ENCODE results near the gene ZEB2.

The ZEB2 gene

DNA sequence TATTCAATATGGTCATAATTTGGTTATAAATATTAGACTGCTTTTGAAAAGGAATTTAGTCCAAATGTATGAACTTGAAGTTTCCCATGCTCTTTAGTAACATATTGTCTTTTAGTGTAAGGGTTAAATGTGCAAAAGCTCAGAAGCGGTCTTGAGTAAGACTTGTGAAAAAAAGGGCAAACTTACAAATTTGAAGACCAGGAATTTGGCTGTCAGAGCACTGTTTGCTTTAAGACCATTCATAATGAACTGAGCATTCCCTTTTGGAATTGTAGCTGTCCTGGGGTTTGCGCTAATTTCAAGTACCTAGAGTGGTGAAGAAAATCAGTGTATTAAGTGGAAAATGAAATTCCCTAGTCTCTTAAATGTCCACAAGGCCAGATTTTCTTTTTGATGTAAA, 6.9 kb upstream of the ZEB2 start:
- DNase-seq, result no peak

DNA sequence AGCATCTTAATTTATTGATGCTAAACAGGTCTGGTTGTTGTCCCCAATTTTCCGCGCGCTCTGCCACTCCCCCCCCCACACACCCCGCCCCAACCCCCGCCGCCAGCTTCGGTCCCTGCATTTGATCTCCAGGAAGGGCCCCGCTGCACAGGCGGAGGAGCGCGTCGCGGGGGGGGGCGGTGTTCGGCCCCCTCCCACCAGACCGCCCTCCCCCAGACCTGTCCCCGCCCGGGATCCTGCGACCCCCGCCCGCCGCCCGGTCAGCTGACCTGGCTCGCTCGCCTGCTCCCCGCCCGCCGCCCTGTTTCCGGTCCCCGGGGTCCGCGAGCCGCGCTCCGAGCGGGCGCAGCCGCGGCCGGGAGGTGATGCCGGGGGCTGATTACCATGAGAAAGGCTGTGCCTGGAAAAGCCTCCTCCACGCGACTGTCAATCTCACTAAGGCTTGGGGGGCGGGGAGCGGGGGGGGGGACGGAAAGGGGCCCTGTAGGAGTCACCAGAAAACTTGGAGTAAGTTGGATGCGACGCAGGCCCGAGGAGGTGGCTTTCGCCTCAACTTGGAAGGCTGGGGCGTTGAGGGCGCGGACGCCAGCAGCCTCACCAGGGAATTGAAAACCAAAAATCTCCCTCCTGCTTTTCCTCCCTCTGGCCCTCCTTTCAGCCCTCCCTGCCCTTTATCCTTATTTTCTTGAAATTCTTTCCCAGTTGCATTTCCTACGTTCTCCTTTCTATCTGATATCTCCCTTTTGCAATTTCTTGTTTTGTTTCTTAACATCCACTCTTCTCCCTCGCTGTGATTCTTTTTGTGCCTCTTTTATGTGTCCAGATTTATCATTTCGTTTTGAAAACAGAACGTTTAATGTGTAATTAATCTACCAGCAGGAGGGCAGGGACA, 4.4 kb upstream of the ZEB2 start:
- DNase-seq, result no peak

GRCh38 chr2:144523596-144524117, 3.7 kb upstream of the ZEB2 start:
- DNase-seq, result no peak

DNA sequence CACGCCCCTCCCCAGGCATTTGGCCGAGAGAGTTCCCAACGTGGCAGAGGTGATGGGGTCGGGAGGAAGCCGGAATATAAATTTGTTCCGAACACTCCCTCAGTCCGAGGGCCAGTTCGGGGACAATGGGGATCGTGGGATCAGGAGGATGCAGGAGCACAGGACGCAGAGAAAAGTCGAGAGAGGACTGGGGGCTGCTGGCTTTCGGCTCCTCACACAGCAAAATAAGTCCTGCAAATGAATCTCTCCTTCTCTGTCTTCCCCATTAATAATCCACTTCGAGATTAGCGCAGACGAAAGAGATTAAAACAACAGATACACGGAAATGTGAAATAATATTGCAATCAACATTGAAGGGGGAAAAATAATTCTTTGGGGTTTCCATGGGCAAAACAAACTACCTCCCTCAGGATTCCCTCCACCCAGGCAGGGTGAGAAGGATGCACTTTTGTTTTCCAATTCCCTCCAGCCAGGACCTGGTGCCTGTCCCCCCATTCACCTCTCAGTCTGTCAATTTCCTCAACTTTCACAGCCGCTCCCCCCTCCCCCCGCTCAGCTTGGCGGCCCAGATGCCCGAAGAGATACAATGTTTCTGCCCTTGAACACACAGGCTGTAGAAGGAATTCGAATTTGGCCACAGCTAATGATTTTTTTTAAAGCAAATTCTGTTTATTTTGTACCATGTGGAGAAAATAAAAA, 3.1 kb upstream of the ZEB2 start:
- DNase-seq, result no peak

GRCh38 chr2:144522176-144522896, 2.4 kb upstream of the ZEB2 start:
- no peak for DNase-seq

DNA sequence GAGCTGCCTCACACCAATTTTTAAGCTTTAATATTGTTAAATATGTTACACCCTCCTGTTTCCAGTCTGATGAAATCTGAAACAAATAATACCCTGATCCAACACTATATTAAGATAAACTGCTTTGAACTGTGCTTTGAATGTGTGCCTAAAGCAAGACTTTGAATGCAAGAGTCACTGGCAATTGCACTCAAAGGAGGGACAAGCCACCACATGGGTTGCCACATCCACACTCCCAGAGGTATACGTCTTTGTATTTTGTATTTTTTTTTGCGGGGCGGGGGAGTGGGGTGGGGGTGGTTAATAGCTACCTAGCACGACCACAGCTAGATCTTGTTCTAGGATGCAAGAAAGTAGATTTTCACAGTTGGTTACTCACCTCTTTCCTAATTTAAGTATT, 1.8 kb upstream of the ZEB2 start:
- DNase-seq, result no peak

DNA sequence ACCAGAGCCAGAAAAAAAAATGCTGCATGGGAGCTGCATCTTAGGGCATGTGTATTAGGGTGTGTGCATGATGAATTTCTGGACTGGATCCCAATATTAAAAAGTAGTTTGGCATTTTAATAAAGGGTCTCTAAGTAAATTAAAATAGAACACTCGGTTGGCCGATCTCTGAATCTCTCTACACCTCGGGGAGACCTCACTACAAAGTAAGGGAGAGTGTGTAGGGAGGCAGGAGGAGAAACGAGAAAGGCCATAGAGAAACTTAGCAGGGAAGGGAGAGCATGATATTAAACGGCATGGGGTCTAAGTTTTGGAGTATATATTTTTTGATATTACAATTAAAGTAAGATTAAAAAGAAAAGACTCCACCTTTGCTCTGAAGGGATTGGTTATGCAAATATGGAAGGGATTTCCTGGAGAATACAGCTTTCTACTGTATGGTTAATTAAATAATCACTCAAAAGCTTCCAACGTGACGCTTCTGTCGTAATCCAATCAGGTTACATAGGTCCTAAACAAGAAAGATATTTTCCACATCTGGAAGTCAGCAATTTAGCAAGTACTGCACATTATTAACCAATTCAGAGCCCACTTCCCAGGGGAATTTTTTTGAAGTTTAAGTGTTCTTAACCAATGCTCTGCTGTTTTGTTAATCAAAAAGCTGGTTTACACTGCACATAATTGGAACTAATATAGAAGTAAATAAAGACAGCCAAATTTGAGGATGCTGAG, 1.0 kb upstream of the ZEB2 start:
- no peak for DNase-seq

DNA sequence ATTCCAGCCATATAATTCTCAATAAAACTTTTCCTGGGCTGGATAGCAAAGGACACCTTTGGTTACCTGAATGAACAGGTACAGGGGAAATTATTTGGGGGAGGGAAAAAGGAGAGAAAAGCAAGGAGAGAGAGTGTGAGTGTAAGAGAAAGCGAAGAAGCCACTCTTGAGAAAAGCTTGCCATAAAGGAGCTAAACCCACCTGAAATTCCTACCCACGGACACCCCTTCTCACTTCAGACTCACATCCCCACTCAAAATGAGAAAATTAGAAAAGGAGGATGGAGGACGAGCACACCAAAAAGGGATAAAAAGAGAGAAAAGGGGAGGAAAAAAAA, 354 bp downstream of the ZEB2 start:
- DNase-seq, result no peak

DNA sequence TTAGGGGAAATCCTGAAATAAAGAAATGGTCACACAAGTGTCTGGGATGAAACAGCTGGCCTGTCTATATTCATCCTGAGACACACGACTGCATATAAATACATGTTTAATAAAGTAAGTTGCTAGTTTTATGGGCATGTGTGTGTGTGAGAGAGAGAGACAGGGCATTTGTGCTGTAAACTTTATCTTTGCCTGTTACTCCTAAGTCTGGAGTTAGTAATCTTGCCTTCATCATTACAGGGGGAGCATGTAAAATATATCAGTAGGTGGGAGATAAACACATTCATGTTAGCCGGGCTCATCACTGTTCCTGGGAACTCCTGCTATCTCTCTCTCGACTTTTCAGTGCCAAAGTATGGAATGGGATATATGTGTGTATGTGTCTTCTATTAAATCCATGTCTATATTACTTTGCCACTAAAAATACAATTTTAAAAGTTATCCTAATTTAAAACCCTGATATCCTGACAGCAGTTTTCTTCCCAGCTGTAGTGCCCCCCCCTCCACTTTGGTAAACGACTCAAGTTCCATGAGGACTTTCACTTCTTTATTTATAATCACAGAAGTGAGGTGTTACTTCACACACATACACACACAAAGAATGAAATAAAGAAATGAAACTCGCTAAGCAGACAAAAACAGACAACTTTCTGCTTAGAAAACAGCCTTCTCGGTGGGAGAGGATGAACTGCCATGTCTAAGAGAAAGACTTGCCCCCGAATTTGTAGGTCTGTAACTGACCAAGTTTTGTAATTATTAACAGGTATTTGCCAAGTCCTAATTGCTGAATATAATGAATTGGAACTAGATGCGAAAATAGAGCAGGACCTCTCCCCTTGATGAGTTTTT, 947 bp downstream of the ZEB2 start:
- DNase-seq, result no peak

- no peak for DNase-seq
Measured at GRCh38 chr2:144517866-144518747, 1.8 kb downstream of the ZEB2 start.

GRCh38 chr2:144516981-144517865, 2.7 kb downstream of the ZEB2 start:
- no peak for DNase-seq

GRCh38 chr2:144516411-144516980, 3.4 kb downstream of the ZEB2 start:
- DNase-seq, result no peak

DNA sequence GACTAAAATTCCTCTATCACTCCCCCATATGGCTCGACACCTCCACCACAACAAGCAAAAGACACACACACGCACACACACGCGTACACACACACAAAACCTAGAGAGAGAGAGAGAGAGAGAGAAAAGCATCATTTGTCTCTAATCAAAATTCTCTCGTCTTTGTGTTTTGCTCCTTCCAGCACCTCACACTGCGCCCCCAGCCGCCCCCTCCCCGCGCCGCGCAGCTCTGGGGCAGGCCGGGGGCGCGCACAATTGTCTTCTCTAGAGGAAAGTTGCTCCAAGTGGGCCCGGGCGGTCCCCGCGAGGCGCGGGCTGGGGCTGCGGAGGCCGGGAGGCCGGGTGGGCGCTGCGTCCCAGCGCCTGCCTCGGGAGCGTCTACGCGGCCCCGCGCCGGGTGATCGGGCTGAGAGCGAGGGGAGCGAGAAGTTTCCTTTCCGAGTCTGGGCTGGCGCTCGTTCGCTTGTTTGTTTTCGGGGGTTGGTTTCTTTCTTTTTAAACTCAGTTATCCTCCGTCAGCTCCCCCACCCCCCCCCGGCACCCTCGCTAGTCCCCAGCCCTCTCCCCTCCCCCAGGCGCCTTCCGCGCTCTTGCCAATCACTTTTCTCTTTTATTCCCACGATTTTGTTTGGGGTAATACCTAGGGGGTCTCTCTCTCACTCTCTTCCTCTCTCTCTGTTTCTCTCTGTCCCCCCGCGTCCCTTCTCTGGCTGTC, 4.1 kb downstream of the ZEB2 start:
- DNase-seq, result no peak

DNA sequence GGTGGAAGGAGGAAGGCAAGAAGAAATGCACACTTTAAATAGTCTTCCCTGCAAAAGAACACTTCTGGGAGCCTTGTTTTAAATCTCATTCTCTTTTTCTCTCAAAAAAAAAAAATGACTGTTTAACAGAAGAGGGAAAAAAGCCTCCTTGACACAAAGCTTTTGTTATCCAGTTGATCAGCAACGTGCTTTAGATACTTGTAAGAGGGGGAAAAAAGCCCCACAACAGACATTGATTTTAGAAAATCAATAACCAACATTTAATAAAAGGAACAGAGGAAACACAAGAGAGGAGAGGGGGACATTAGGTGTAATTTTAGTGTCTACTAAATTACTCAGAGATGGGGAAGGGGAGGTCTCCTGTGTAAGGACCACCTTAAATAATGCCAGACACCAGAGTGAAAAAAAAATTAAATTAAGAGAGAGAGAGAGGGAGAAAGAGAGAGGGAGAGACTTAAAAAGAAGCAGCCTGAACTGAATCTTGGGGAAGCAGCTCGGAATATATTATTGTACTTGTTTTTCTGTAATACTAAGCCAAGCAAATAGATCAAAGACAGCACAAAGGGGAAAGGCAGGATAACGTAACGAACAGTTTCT, 4.7 kb downstream of the ZEB2 start:
- DNase-seq, result no peak

- no peak for DNase-seq
Measured at GRCh38 chr2:144514616-144515091, 5.3 kb downstream of the ZEB2 start.

GRCh38 chr2:144513388-144514101, 6.4 kb downstream of the ZEB2 start:
- DNase-seq, result no peak

GRCh38 chr2:144512891-144513351, 7.0 kb downstream of the ZEB2 start:
- no peak for DNase-seq

Data from NCI-H2081 treated with DMSO at 0.1 percent for 48 hours (cell line).